HepG2 (cell line): Measurements from ENCODE around the gene VTN. TPM values are rescaled to one million over a fixed set of nuclear protein-coding genes. Genes with fewer than 3 reads are reported as not detected.

ENCODE experiments used
- AGO2 ChIP-seq: fragments of 200-400 bp; formaldehyde crosslinking; optimal IDR thresholded peaks from 2 replicates; pipeline ENCODE3; 2017; ENCODE audit warnings: mild to moderate bottlenecking, low read depth, low read length, moderate library complexity
- CREB3 ChIP-seq: sonication (generic); formaldehyde crosslinking; IDR thresholded peaks from 2 replicates; pipeline ENCODE4 v1.5.0; 2020; ENCODE audit warnings: missing genetic modification reagents
- DNMT1 ChIP-seq: sonication (generic); formaldehyde crosslinking; IDR thresholded peaks from 2 replicates; pipeline ENCODE4 v1.5.1; 2020; ENCODE audit warnings: mild to moderate bottlenecking, missing genetic modification reagents
- EED ChIP-seq: sonication (generic); formaldehyde crosslinking; IDR thresholded peaks from 2 replicates; pipeline ENCODE4 v1.5.0; 2020; ENCODE audit warnings: mild to moderate bottlenecking, missing genetic modification reagents
- FOXO4 ChIP-seq: sonication (generic); formaldehyde crosslinking; conservative IDR thresholded peaks from 2 replicates; pipeline ENCODE4 v1.8.1; 2023; ENCODE audit warnings: missing genetic modification reagents
- HOXA7 ChIP-seq: sonication (generic); formaldehyde crosslinking; IDR thresholded peaks from 2 replicates; pipeline ENCODE4 v1.8.1; 2022; ENCODE audit warnings: mild to moderate bottlenecking, missing genetic modification reagents, moderate library complexity
- KLF16 ChIP-seq, 2 experiments: sonication (generic) in 1 of 2; formaldehyde crosslinking in 1 of 2; IDR thresholded peaks; 2 replicates each; pipeline versions ENCODE4 v1.6.1 to v1.8.0; 2016 to 2023; ENCODE audit warnings: missing genetic modification reagents in 2 of 2, missing compliant biosample characterization in 1 of 2
- MED8 ChIP-seq: sonication (generic); formaldehyde crosslinking; IDR thresholded peaks from 2 replicates; pipeline ENCODE4 v1.8.1; 2023; ENCODE audit warnings: mild to moderate bottlenecking, missing genetic modification reagents; ENCODE audit not compliant: insufficient replicate concordance
- RBM39 ChIP-seq: fragments of 200-400 bp; formaldehyde crosslinking; IDR thresholded peaks from one replicate; pipeline ENCODE4 v1.6.1; 2018; ENCODE audit warnings: antibody characterized with exemption, mild to moderate bottlenecking, low read depth, low read length; ENCODE audit not compliant: poor library complexity, severe bottlenecking
- ZBTB2 ChIP-seq: sonication (generic); formaldehyde crosslinking; IDR thresholded peaks from 2 replicates; pipeline ENCODE4 v1.8.0; 2022; ENCODE audit warnings: low read depth, missing genetic modification reagents
- ZFP91 ChIP-seq: sonication (generic); formaldehyde crosslinking; IDR thresholded peaks from 2 replicates; pipeline ENCODE4 v1.9.0; 2022; ENCODE audit warnings: missing genetic modification reagents, mild to moderate bottlenecking, borderline replicate concordance
- ZNF280D ChIP-seq: sonication (generic); formaldehyde crosslinking; IDR thresholded peaks from 2 replicates; pipeline ENCODE4 v1.5.1; 2020; ENCODE audit warnings: mild to moderate bottlenecking, missing genetic modification reagents
- ZNF652 ChIP-seq: IDR thresholded peaks from 2 replicates; pipeline ENCODE4 v1.6.1; 2016; ENCODE audit warnings: low read depth, borderline replicate concordance
- polyA plus RNA-seq, 8 experiments: library from polyadenylated mRNA; depleted of rRNA in 3 of 8; stranded (reverse) in 7 of 8; unstranded in 1 of 8; fragments of >200 nt; fragmentation: Illumina TruSeq in 4 of 8; extraction: Trizol in 4 of 8; gene quantifications; 2 replicates each; pipeline versions ENCODE4 v1.2.1 to v1.2.3, GENCODE V29; 2011 to 2016; ENCODE audit warnings: low read depth in 4 of 8, missing spikeins in 1 of 8, mixed read lengths in 1 of 8; ENCODE audit not compliant: insufficient read depth in 1 of 8
- total RNA-seq, 5 experiments: library from RNA; depleted of rRNA; stranded (reverse); fragments of >200 nt; fragmentation: Illumina TruSeq; extraction: Trizol; gene quantifications; 2 replicates each; pipeline ENCODE4 v1.2.3, GENCODE V29; 2016; ENCODE audit warnings: low read depth in 1 of 5

VTN gene
- total and polyA plus RNA-seq, 2 of the 13 experiments (the other 11 are each of a cell fraction or from before 2014, with no cell fraction given), result 108 to 131 TPM

- TF ChIP-seq AGO2 (peak; percentile 81), ZFP91 (CRISPR knock-in tag) (no peak), ZNF652 (no peak), KLF16 (CRISPR knock-in tag; IDR thresholded peaks at IDR 0.05) (no peak), ZNF280D (CRISPR knock-in tag) (no peak), EED (CRISPR knock-in tag) (no peak), ZBTB2 (CRISPR knock-in tag) (no peak), CREB3 (CRISPR knock-in tag) (no peak), MED8 (CRISPR knock-in tag) (no peak), HOXA7 (CRISPR knock-in tag) (no peak), RBM39 (no peak), DNMT1 (CRISPR knock-in tag) (no peak), FOXO4 (CRISPR knock-in tag) (no peak)
These were observed 24.5 kb downstream of the VTN start (continued) for GRCh38 chr17:28345419-28346198.
